Right ventricle myocardium inferior (tissue), 1 donor: ENCODE measurements around the gene TMEM132E. TPM values are rescaled to one million over a fixed set of nuclear protein-coding genes. Genes with fewer than 3 reads are reported as not detected.
"Not testable (repeated sequence)": the region's sequence is repeated elsewhere in the genome, so short reads cannot be mapped to it uniquely, and the experiment has no call there.

Experiments used
- ATAC-seq: fragments of 200-7000 bp; cut with Tn5 transposase; one replicate; pipeline ENCODE4 v1.9.1; 2020; ENCODE audit warnings: mild to moderate bottlenecking, moderate library complexity
- DNase-seq: peaks from one replicate; pipeline ENCODE4 v3.0.0; 2021; ENCODE audit errors: missing footprints
- intact Hi-C: fragments of 100-400 bp; cut with DNase I; formaldehyde crosslinking; loops from one replicate; pipeline ENCODE4 v1.11.0; 2022
- long read RNA-seq: library from polyadenylated mRNA; unstranded; transcript quantifications from one replicate; pipeline ENCODE4 v2.0.0, GENCODE V29; 2021
- total RNA-seq: library from RNA; stranded (reverse); fragmentation: NEBNext Ultra II Directional; extraction: Animal tissue kit (Norgen Biotek cat#: 25700); gene quantifications from one replicate; pipeline ENCODE4 v1.2.1, GENCODE V29; 2021
- donor health status: DM: no; HTN: yes; CAD: no; lungs with severe emphysema.

The TMEM132E gene, protein sequence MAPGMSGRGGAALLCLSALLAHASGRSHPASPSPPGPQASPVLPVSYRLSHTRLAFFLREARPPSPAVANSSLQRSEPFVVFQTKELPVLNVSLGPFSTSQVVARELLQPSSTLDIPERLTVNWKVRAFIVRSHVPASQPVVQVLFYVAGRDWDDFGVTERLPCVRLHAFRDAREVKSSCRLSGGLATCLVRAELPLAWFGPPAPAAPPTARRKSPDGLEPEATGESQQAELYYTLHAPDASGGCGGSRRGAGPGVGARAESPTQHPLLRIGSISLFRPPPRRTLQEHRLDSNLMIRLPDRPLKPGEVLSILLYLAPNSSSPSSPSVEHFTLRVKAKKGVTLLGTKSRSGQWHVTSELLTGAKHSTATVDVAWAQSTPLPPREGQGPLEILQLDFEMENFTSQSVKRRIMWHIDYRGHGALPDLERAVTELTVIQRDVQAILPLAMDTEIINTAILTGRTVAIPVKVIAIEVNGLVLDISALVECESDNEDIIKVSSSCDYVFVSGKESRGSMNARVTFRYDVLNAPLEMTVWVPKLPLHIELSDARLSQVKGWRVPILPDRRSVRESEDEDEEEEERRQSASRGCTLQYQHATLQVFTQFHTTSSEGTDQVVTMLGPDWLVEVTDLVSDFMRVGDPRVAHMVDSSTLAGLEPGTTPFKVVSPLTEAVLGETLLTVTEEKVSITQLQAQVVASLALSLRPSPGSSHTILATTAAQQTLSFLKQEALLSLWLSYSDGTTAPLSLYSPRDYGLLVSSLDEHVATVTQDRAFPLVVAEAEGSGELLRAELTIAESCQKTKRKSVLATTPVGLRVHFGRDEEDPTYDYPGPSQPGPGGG (N-terminal part only)
- total RNA-seq: not detected
- long read RNA-seq: 0 reads

DNA sequence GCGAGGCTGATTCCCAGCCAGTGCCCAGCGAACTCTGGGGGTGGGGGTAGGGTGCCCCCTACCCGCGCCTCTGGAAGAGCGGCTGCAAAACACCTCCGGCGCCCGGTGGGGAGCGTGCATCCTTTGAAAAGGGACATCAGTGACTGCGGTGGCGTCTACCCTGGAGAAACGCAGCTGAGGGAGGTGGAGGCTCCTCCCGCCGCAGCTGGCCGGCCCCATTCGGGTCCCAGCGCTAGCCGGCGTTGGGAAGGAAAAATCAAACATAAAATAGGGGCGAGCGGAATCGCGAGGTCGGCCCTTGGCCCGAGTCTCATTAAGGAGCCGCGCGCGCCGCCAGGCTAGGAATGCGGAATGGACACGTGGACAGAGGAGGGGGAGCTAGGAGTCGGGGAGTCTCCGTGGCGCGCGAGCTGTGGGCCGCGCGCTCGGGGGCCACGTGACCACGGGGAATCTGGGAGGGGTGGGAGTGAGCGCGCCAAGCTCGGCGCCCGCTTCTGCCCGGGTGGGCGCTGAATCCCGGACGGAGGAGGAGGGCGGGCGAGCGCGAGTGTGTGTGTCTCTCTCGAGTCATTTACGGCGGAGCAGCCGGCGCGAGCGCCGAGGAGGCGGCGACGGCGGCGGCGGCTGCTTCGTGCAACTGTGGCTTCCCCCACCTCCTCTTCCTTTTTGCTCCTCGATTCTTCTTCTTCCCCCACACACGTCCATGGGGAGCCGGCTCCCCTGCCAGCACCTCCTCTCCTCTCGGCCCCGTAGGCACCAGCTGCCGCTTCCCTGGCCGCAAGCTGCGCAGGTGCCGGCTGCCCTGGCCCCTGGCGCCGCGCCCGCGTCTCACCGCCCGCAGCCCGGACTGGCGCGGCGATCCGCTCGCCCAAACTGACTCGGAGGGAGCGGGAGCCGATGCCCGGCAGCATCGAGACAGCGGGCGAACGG is at the start of gene TMEM132E:
Gene TMEM132E, plus strand, starts transcription at position 566 of the 930 bp plus-strand sequence. CDS start 1,495 bp downstream, outside the sequence.
- DNase-seq (no peak), ATAC-seq (peak; percentile 51)
- intact Hi-C loops: no loop called here

DNA sequence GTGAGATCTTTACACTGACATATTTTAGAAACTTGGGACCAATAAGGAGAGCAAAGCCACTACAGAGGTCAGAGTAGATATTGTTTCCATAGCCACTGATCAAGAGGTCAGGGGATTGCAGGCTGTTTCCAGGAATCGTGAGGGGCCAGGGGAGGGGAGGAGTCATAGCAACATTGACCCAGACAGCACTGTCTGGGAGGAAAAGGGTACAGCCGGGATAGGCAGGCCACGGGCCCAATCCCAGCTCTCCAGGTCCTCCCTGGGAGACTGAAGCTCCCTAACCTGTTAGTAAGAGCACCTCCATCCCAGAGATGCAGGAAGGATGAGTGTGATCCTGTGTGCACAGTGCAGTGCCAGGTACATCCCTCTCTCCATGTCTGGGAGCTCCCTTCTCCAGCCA is 48.5 kb upstream of the TMEM132E start:
- no peak for DNase-seq
- intact Hi-C loops: no loop called here
- no peak for ATAC-seq

DNA sequence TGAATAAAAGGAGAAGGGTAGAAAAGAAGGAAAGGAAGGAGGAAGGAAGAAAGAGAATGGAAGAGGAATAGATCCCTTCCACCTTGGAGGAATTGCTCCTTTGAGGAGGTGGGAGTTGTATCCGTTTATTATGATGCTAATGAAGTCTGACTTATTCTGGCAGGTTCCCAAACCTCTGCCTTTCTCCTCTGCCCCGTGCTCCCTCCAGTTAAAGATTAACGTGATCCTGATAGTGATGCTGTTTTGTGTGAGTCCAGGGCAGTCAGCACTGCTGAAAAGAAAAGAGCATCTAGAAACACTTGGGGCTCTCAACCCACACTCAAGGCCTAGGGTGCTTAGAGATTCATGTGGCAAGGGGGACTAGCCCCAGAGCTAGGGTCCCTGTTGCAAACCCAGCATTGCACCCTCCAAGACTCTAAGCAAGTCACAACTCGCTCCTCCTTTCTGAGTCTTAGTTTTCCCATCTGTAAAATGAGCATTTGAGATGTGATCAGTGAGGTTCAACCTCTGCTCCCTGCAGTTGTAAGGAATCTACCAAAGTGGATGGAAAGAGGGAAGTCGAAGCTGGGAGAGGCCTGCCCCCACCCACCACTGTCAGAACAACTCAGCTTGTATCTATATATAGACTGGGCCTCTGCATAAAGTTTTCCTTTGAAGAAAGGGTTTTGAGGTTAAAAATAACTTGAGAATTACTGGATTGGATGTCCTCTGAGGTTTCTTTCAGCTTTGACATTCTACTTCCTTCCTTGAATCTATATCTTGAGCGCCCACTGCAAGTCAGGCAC is 46.9 kb upstream of the TMEM132E start:
- ATAC-seq (no peak), DNase-seq (no peak)
- intact Hi-C loops: no loop called here

DNA sequence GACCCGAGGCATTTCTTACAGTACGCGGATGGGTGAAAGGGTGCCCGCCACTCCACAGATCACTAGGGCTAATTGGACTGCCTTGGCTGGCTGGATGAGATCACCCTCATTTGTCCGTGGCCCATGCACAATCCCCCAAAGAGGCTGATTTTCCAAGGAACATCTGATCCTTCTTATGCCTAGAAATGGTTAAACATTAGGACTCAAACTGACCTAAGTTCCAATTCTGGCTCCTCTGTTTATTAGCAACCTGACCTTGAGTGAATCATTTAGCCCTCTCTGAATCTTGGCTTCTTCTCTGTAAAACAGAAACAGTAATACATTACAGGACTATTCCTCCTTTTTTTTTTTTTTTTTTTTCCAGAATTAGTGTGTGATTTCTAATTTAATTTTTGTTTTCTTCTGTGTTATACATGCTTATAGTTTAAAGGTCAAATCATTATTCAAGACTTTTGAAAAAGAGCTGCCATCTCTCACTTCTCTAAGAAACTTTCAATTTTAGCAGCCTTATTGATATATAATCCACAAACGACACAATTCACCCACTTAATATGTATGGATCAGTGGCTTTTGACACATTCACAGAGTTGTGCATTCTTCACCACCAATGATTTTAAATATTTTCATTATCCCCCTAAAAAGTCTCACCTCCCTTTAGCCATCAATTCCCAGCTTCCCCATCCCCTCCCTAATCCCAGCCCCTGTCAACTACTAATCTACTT is 45.4 kb upstream of the TMEM132E start:
- intact Hi-C loops: no loop called here
- ATAC-seq (no peak), DNase-seq (no peak)

DNA sequence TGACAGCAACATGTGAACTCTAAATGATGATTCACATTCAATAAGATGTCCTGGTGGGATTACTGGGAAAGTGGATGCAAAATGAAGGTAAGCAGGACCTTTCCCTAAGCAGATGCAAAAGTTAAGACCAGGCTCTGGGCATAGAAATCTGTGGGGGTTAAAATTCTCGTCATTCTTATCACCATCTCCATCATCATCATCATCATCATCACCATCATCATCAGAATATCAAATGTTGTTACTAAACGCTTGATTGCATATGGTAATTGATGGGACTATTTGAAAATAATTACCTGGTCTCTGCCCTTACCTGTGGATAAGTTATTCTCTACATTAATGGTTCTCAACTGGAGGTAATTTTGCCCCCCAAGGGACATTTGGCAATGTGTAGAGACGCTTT is 41.9 kb upstream of the TMEM132E start:
- no peak for DNase-seq
- ATAC-seq: no peak

DNA sequence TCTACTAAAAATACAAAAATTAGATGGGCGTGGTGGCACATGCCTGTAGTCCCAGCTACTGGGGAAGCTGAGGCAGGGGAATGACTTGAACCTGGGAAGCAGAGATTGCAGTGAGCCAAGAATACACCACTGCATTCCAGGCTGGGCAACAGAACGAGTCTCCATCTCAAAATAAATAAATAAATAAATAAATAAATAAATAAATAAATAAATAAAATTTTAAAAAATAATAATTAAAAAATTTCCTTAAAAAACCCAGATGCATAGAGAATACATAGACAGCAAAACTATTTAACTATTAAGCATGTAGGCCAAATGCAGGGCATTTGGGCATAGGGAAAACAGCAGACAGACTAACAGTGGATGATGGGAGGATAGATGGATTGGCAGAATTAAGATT is 40.8 kb upstream of the TMEM132E start:
- ATAC-seq, intact Hi-C loops, DNase-seq: not testable (repeated sequence)

More for the DNA sequence above, 41.9 kb upstream of the TMEM132E start:
- intact Hi-C loops: no loop called here

DNA sequence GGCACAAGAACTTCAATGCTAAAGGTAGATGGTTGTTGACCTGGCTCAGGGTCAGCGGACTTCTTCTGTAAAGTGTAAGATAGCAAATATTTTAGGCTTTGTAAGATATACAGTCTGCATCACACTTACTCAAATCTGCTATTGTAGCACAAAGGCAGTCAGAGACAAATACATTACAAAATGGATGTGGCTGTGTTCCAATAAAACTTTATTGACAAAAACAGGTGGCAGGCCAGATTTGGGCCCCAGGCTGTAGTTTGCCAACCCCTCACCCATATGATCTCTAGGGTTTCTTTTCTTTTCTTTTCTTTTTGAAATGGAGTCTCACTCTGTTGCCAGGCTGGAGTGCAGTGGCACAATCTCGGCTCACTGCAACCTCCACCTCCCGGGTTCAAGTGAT is 39.5 kb upstream of the TMEM132E start:
- intact Hi-C loops: loop anchor here (10.0 kb wide), 1 partner anchor 95 kb away; no protein-coding TSS in a partner anchor
- no peak for DNase-seq
- no peak for ATAC-seq

DNA sequence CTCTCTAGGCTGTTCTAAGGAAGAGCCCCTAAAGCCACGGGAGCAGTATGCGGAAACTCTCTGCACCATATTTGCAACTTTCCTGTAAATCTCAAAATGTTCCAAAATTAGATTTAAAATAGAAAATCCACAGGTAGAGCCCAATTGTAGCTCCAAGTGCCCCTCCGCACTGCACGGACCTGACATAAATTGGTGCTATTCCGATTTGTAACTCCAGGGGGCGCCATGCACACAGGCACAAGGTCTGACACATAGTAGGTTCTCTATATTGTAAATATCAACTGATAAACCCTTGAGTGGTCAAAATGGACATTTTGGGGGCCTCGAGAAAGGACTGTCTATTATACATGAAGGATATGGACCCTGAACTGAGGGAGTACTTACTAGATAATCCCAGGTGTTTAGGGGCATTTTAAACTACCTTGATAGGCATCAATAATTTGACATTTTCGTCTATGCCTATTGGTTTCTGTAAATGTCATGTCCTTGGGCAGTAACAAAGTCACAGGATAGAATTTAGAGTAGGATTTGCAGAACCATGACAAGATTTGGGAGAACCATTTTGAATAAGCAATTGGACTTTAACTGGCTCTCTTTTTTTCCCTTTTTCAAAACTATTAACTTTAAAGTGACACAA is 36.6 kb upstream of the TMEM132E start:
- intact Hi-C loops: loop anchor here (2.0 to 10.0 kb wide), 2 partner anchors 92 to 576 kb away; partner anchors contain the start of gene RAD51D
- ATAC-seq (no peak), DNase-seq (no peak)

DNA sequence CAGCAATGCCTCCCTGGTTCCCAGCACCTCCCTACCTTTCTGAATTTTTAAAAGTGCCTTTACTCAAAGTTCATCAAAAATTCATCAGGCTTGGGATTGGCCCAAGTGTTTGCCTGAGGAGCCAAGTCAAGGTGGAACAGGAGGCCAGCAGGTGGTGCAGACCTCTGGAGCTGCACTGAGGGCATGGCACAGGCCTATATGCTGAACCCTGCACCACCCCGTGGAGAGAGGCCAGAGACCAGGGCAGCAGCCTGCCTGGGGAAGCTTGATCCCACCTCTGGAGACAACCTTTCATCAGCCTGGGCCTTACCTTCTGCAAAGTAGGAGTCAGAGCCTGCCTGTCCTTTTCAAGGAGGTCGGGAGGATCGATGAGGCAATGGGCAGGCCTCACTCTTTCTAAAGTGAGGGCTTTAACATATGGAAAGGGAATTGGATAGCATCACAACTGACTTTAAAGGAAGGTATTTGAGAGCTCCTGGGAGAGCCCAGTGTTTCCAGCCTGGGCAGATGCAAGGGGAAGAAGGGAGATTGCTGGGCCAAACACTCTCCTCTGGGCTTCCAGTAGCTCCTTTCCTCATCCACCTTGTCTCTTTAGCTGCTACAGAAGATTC is 31.8 kb upstream of the TMEM132E start:
- ATAC-seq: no peak
- intact Hi-C loops: loop anchor here (10.0 kb wide), 1 partner anchor 87 kb away; no protein-coding TSS in a partner anchor
- DNase-seq: no peak

DNA sequence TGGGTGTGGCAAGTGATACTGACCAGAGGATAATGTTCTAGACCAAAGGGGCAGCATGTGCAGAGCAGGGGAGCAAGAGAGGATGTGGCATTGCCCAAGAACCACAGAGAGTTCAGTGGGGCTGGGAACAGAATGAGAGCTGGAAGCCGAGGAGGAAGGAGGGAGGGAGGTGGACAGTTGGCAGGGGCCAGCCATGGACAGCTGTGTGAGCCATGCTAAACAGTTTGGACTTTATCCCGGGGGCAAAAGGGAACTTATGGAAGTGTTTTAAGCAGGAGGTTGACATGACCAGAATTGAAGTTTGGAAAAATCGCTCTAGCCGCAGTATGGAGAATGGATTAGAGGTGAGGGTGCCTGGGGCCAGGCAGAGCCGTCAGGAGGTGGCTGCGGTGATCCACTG is 29.4 kb upstream of the TMEM132E start:
- ATAC-seq (no peak), DNase-seq (no peak)
- intact Hi-C loops: loop anchor here (10.0 kb wide), 1 partner anchor 85 kb away; no protein-coding TSS in a partner anchor

DNA sequence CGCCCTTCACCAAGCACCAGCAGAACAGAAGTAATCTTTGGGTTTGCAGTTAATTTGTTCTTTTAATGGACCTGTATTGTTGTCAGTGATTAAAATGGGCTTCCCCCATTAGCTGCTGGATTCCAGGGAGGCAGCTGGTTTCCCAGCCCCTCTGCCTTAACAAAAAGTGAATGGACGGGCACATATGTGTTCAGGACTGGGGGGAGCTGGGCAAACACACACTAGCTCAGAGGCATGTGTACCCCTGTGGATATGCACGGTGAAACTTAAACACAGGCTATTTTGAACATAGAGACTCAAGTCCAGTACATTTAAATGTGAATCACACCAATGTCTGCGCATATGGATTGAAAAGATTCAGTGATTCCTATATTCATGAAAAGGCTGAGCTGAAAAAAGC is 25.5 kb upstream of the TMEM132E start:
- ATAC-seq: no peak
- intact Hi-C loops: no loop called here
- no peak for DNase-seq

DNA sequence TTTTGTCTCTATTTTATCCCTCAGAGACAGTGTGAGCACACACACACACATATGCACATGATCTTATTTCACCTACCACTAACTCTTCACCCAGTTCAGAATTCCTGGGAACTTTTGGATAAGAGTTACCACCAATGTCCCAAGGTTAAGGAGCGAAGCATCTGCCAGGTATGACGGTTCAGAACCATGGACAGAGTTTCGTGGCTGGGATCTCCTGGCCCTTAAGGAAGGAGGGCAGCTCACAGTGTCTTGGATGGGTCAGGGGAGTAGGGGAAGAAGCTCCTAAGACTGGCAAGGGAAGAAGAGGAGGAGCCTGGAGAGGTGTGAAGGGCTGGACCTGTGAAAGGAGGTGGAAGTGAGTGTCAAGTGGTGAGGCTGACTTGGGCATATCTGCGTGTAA is 23.0 kb upstream of the TMEM132E start:
- ATAC-seq (no peak), DNase-seq (no peak)
- intact Hi-C loops: no loop called here

DNA sequence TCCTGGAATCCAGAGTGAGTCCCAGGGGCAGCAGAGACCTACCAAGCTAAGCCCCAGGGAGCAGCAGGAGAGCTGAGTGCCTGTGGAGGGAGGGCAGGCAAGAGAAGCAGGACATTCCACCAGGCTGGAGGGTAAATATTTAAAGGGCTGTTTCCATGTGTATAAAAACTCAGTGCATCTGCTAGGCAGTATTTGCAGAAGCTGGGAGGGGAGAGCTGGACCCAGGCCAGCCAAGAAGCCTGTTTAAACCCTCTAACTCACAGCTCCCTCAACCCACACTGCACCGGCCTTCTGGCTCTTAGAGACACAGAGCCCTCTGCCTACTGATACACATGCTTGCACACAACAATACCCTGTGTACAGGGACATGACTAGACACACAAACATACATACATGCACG is 22.5 kb upstream of the TMEM132E start:
- DNase-seq: no peak
- no peak for ATAC-seq
- intact Hi-C loops: no loop called here

DNA sequence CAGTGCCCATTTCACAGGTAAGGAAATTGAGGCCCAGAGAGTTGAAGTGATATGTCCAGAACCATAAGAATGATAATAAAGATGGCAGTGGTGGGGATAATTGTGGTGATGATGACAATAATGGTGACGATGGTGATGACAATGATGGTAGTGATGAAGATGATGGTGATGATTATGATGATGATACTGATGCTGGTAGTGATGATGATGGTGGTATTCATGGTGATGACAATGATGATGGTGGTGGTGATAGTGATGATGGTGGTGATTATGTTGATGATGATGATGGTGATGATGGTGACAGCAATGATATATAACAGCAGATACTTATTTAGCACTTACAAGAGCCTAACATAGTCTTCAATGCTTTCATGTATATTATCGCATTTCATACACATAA is 18.1 kb upstream of the TMEM132E start:
- no peak for ATAC-seq
- DNase-seq: no peak
- intact Hi-C loops: no loop called here

DNA sequence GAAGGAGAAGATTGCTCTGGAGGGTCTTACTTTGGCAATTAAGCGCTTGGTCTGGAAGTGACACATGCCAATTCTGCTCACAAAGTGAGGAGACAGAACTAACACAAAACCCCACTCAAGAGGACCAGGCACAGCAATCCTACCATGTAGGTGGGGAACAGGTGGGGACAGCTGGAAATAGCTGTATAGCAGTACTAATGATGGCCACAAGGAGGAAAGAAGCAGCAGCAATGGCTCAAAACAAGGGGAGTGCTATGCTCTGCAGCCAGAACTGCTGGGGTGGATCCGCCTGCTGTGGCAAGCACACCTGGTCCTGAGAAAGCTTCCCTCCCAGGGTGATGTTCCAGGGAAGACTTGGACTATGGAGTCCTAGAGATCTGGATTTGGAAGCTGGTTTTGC is 17.0 kb upstream of the TMEM132E start:
- ATAC-seq (no peak), DNase-seq (no peak)
- intact Hi-C loops: no loop called here

DNA sequence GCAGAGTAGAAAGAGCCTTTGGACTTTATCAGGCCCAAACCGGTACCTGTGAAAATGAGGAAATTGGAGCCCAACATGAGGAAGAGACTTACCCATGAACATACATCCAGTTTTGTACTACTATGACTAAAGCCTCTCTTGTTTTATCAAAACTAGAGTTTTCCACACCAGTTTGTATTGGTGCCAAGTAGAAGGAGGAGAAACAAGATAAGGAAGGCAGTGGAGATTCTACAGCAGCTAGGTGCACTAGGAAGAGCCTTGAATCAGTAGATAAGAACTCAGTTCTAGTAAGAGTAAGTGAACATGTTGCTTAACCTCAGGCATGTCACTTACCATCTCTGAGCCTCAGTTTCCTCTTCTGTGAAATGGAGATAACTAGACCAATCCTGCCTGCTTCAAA is 13.7 kb upstream of the TMEM132E start:
- intact Hi-C loops: no loop called here
- no peak for DNase-seq
- no peak for ATAC-seq
